WTC11 (cell line): ENCODE results near the gene RPL23. TPM values are rescaled to one million over a fixed set of nuclear protein-coding genes. Genes with fewer than 3 reads are reported as not detected.
A peak's percentile ranks its signal among the peaks of the same experiment; 100 is the strongest.

ENCODE experiments used
- ATAC-seq: fragments of 200-7000 bp; cut with Tn5 transposase; 2 replicates; pipeline ENCODE4 v1.10.0; 2021; ENCODE audit warnings: mild to moderate bottlenecking, moderate library complexity
- CTCF ChIA-PET: fragments of 300-600 bp; sonication (Branson Sonifier 250); formaldehyde crosslinking; loops from one replicate; lab custom pipeline; 2021; ENCODE audit warnings: antibody characterized with exemption; lab: Charles Lee
- POLR2A ChIA-PET: fragments of 350-600 bp; sonication (Branson Sonifier 250); formaldehyde crosslinking; loops from one replicate; lab custom pipeline; 2021; ENCODE audit warnings: antibody characterized with exemption; lab: Charles Lee
- DNase-seq: peaks from one replicate; pipeline ENCODE4 v3.0.0; 2021; ENCODE audit warnings: low spot score
- H3K27ac Mint-ChIP-seq: 2 replicates; pipeline ENCODE4 v1.8.0; 2021; ENCODE audit warnings: mixed read lengths
- H3K27me3 Mint-ChIP-seq: 2 replicates; pipeline ENCODE4 v1.8.0; 2021; ENCODE audit warnings: low read depth, mild to moderate bottlenecking, moderate library complexity, mixed read lengths
- H3K36me3 Mint-ChIP-seq: 2 replicates; pipeline ENCODE4 v1.8.0; 2021; ENCODE audit warnings: mixed read lengths
- H3K4me1 Mint-ChIP-seq: 2 replicates; pipeline ENCODE4 v1.8.0; 2022; ENCODE audit warnings: mixed read lengths
- H3K4me3 Mint-ChIP-seq: 2 replicates; pipeline ENCODE4 v1.8.0; 2021; ENCODE audit warnings: mild to moderate bottlenecking, moderate library complexity, mixed read lengths
- H3K9me3 Mint-ChIP-seq: 2 replicates; pipeline ENCODE4 v1.8.0; 2021; ENCODE audit warnings: mixed read lengths
- ATF1 ChIP-seq: sonication (generic); formaldehyde crosslinking; IDR thresholded peaks from 2 replicates; pipeline ENCODE4 v1.8.1; 2023; ENCODE audit warnings: mild to moderate bottlenecking, moderate library complexity, missing genetic modification reagents
- E2F4 ChIP-seq: sonication (generic); formaldehyde crosslinking; IDR thresholded peaks from 2 replicates; pipeline ENCODE4 v1.8.1; 2022; ENCODE audit warnings: low read depth, mild to moderate bottlenecking, moderate library complexity, missing genetic modification reagents, borderline replicate concordance
- GTF2I ChIP-seq: fragments of 250-450 bp; sonication (Bioruptor Pico); conservative IDR thresholded peaks from 2 replicates; pipeline ENCODE4 v1.4.0; 2021; ENCODE audit warnings: mild to moderate bottlenecking
- HMGXB4 ChIP-seq: sonication (generic); formaldehyde crosslinking; IDR thresholded peaks from 2 replicates; pipeline ENCODE4 v1.8.1; 2023; ENCODE audit warnings: mild to moderate bottlenecking, moderate library complexity, missing genetic modification reagents
- KAT7 ChIP-seq: sonication (generic); formaldehyde crosslinking; IDR thresholded peaks from 2 replicates; pipeline ENCODE4 v1.8.1; 2023; ENCODE audit warnings: missing genetic modification reagents, mild to moderate bottlenecking, borderline replicate concordance
- MXD4 ChIP-seq: fragments of 250-450 bp; sonication (Bioruptor Pico); IDR thresholded peaks from 2 replicates; pipeline ENCODE4 v1.8.0; 2021; ENCODE audit warnings: mild to moderate bottlenecking, moderate library complexity, borderline replicate concordance
- MYBL2 ChIP-seq: sonication (generic); formaldehyde crosslinking; IDR thresholded peaks from 2 replicates; pipeline ENCODE4 v1.8.1; 2023; ENCODE audit warnings: mild to moderate bottlenecking, moderate library complexity, missing genetic modification reagents
- NR1H2 ChIP-seq: sonication (generic); formaldehyde crosslinking; IDR thresholded peaks from 2 replicates; pipeline ENCODE4 v1.9.0; 2021; ENCODE audit warnings: mild to moderate bottlenecking, moderate library complexity, missing genetic modification reagents
- PRRX2 ChIP-seq: fragments of 250-450 bp; sonication (Bioruptor Pico); IDR thresholded peaks from 2 replicates; pipeline ENCODE4 v1.8.0; 2021; ENCODE audit warnings: mild to moderate bottlenecking
- SMAD4 ChIP-seq: sonication (generic); formaldehyde crosslinking; IDR thresholded peaks from 2 replicates; pipeline ENCODE4 v1.8.0; 2022; ENCODE audit warnings: mild to moderate bottlenecking, missing genetic modification reagents
- ZNF138 ChIP-seq: sonication (generic); formaldehyde crosslinking; conservative IDR thresholded peaks from 2 replicates; pipeline ENCODE4 v1.8.1; 2022; ENCODE audit warnings: mild to moderate bottlenecking, moderate library complexity, missing genetic modification reagents
- ZNF219 ChIP-seq: sonication (generic); formaldehyde crosslinking; IDR thresholded peaks from 2 replicates; pipeline ENCODE4 v1.8.0; 2023; ENCODE audit warnings: missing genetic modification reagents, mild to moderate bottlenecking, borderline replicate concordance
- ZNF416 ChIP-seq: fragments of 250-450 bp; sonication (Bioruptor Pico); IDR thresholded peaks from 2 replicates; pipeline ENCODE4 v1.9.0; 2021; ENCODE audit warnings: mild to moderate bottlenecking, inconsistent platforms
- total RNA-seq: library from RNA; stranded (reverse); gene quantifications from 3 replicates; pipeline ENCODE4 v1.2.3, GENCODE V29; 2021
- TF ChIP-seq, protein P1 (sequence below): fragments of 250-450 bp; sonication (Bioruptor Pico); IDR thresholded peaks from 2 replicates; pipeline ENCODE4 v1.9.0; 2021; ENCODE audit warnings: moderate library complexity, mild to moderate bottlenecking, inconsistent platforms, borderline replicate concordance
- TF ChIP-seq, protein P2 (sequence below): sonication (generic); formaldehyde crosslinking; IDR thresholded peaks from 2 replicates; pipeline ENCODE4 v1.8.1; 2023; ENCODE audit warnings: mild to moderate bottlenecking, missing genetic modification reagents, moderate library complexity
- TF ChIP-seq, protein P3 (sequence below): sonication (generic); formaldehyde crosslinking; conservative IDR thresholded peaks from 2 replicates; pipeline ENCODE4 v1.8.1; 2022; ENCODE audit warnings: mild to moderate bottlenecking, missing genetic modification reagents
- TF ChIP-seq, protein P4 (sequence below): sonication (generic); formaldehyde crosslinking; IDR thresholded peaks from 2 replicates; pipeline ENCODE4 v1.8.1; 2022; ENCODE audit warnings: mild to moderate bottlenecking, moderate library complexity, missing genetic modification reagents
- TF ChIP-seq, protein P5 (sequence below): fragments of 200-600 bp; IDR thresholded peaks from 2 replicates; pipeline ENCODE4 v1.8.0; 2022; ENCODE audit warnings: antibody characterized with exemption
- TF ChIP-seq, protein P6 (sequence below): sonication (generic); formaldehyde crosslinking; IDR thresholded peaks from 2 replicates; pipeline ENCODE4 v1.8.1; 2022; ENCODE audit warnings: missing genetic modification reagents, borderline replicate concordance

RPL23 gene
- total RNA-seq, 1 experiment from 2014 or later, result 1,832 TPM

DNA sequence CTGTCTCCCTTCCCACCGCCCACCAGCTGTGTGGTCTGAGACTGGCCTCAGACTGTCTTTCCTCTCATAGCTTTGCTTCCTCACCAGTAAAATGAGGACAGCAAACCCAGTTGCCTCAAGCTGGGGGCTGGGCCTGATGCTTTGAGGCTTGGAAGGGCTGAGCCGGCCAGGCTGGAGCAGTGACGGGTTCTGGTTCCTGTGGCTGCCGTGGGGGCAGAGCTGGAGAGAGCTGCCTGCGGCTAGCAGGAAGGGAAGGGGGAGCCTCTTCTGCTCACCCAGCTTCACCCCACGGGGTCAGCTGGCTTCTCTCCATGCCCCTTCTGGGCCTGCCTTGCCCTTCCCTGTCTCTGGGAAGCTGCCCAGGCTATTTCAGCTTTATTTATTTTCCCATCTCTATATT lies 40.1 kb upstream of the RPL23 start:
- POLR2A ChIA-PET, result no interaction called here
- no peaks in the 10 kb centered on the region for H3K9me3 Mint-ChIP-seq
- H3K27me3 Mint-ChIP-seq, result no peaks in the 10 kb centered on the region
- peak overlapping the region; percentile 86 for H3K27ac Mint-ChIP-seq
- peak; percentile 63 for ATAC-seq
- TF ChIP-seq MXD4 (no peak), NR1H2 (CRISPR knock-in tag) (no peak), ZNF138 (no peak), ATF1 (CRISPR knock-in tag) (no peak), SMAD4 (CRISPR knock-in tag) (no peak), GTF2I (CRISPR knock-in tag) (no peak), KAT7 (CRISPR knock-in tag) (no peak), ZNF219 (CRISPR knock-in tag) (no peak), MYBL2 (CRISPR knock-in tag) (no peak), ZNF416 (no peak), HMGXB4 (CRISPR knock-in tag) (no peak), E2F4 (CRISPR knock-in tag) (no peak), PRRX2 (CRISPR knock-in tag) (no peak)
- TF ChIP-seq, protein P1, sequence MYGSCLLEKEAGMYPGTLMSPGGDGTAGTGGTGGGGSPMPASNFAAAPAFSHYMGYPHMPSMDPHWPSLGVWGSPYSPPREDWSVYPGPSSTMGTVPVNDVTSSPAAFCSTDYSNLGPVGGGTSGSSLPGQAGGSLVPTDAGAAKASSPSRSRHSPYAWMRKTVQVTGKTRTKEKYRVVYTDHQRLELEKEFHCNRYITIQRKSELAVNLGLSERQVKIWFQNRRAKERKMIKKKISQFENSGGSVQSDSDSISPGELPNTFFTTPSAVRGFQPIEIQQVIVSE (CRISPR knock-in tag), result no peak
- TF ChIP-seq, protein P2, sequence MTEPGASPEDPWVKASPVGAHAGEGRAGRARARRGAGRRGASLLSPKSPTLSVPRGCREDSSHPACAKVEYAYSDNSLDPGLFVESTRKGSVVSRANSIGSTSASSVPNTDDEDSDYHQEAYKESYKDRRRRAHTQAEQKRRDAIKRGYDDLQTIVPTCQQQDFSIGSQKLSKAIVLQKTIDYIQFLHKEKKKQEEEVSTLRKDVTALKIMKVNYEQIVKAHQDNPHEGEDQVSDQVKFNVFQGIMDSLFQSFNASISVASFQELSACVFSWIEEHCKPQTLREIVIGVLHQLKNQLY (CRISPR knock-in tag), result no peak
- TF ChIP-seq, protein P3, sequence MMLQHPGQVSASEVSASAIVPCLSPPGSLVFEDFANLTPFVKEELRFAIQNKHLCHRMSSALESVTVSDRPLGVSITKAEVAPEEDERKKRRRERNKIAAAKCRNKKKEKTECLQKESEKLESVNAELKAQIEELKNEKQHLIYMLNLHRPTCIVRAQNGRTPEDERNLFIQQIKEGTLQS (CRISPR knock-in tag), result no peak
- TF ChIP-seq, protein P4, sequence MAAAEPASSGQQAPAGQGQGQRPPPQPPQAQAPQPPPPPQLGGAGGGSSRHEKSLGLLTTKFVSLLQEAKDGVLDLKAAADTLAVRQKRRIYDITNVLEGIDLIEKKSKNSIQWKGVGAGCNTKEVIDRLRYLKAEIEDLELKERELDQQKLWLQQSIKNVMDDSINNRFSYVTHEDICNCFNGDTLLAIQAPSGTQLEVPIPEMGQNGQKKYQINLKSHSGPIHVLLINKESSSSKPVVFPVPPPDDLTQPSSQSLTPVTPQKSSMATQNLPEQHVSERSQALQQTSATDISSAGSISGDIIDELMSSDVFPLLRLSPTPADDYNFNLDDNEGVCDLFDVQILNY (CRISPR knock-in tag), result no peak
- TF ChIP-seq, protein P5, sequence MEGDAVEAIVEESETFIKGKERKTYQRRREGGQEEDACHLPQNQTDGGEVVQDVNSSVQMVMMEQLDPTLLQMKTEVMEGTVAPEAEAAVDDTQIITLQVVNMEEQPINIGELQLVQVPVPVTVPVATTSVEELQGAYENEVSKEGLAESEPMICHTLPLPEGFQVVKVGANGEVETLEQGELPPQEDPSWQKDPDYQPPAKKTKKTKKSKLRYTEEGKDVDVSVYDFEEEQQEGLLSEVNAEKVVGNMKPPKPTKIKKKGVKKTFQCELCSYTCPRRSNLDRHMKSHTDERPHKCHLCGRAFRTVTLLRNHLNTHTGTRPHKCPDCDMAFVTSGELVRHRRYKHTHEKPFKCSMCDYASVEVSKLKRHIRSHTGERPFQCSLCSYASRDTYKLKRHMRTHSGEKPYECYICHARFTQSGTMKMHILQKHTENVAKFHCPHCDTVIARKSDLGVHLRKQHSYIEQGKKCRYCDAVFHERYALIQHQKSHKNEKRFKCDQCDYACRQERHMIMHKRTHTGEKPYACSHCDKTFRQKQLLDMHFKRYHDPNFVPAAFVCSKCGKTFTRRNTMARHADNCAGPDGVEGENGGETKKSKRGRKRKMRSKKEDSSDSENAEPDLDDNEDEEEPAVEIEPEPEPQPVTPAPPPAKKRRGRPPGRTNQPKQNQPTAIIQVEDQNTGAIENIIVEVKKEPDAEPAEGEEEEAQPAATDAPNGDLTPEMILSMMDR, result no peak
- TF ChIP-seq, protein P6, sequence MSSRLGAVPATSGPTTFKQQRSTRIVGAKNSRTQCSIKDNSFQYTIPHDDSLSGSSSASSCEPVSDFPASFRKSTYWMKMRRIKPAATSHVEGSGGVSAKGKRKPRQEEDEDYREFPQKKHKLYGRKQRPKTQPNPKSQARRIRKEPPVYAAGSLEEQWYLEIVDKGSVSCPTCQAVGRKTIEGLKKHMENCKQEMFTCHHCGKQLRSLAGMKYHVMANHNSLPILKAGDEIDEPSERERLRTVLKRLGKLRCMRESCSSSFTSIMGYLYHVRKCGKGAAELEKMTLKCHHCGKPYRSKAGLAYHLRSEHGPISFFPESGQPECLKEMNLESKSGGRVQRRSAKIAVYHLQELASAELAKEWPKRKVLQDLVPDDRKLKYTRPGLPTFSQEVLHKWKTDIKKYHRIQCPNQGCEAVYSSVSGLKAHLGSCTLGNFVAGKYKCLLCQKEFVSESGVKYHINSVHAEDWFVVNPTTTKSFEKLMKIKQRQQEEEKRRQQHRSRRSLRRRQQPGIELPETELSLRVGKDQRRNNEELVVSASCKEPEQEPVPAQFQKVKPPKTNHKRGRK, result no peak
- TF ChIP-seq, all 79 proteins: peak for 0
- Mint-ChIP-seq H3K4me1 (peaks cover 33% of the 10 kb centered on the region), H3K36me3 (peaks cover 20% of the 10 kb centered on the region), H3K4me3 (no peak overlapping the region)
- DNase-seq, result no peak
- CTCF ChIA-PET, result interaction anchor here (0.7 to 1.8 kb wide), 6 partner anchors 9 to 271 kb away, joined by 3 to 7 read pairs (median 4); no protein-coding TSS in a partner anchor
